HG02870 (cell line): Measurements from ENCODE around the gene CLDN7.
"Not testable (repeated sequence)": the region's sequence is repeated elsewhere in the genome, so short reads cannot be mapped to it uniquely, and the experiment has no call there.

Source experiments
- ATAC-seq: cut with Tn5 transposase; IDR thresholded peaks from one replicate; pipeline ENCODE4 v1.9.1; 2021; ENCODE audit warnings: mild to moderate bottlenecking, moderate library complexity; ENCODE audit not compliant: unreplicated experiment

Gene CLDN7

GRCh38 chr17:7256766-7257456, 5.4 kb downstream of the CLDN7 start:
- ATAC-seq, result no peak

- ATAC-seq, result no peak
These were observed 7.8 kb downstream of the CLDN7 start for GRCh38 chr17:7254511-7254910.

DNA sequence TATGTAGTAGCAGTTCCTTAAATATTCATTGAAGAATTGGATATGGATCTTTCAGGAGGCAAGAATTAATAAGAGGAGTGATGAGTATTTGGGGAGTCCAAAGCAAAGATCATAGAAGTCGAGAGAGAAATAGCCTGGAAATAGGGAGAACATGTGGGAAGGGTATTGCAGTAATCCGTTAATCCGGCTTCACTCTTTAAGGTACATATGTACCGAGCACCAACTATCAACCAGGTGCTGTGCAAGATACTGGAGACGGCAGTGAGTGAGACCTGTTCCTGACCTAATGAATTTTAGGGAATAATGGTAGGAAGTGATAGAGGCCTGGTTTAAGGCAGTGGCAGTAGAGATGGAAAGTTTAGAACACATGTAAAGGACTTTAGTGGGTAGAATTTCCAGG, 9.2 kb downstream of the CLDN7 start:
- ATAC-seq, result no peak

- peak; percentile 36 for ATAC-seq
These were observed 9.9 kb downstream of the CLDN7 start, which contains the start of gene ELP5 for GRCh38 chr17:7252176-7253043. Gene ELP5, plus strand, starts transcription at chr17:7252215. Its CDS starts 336 bp downstream, at chr17:7252551.

DNA sequence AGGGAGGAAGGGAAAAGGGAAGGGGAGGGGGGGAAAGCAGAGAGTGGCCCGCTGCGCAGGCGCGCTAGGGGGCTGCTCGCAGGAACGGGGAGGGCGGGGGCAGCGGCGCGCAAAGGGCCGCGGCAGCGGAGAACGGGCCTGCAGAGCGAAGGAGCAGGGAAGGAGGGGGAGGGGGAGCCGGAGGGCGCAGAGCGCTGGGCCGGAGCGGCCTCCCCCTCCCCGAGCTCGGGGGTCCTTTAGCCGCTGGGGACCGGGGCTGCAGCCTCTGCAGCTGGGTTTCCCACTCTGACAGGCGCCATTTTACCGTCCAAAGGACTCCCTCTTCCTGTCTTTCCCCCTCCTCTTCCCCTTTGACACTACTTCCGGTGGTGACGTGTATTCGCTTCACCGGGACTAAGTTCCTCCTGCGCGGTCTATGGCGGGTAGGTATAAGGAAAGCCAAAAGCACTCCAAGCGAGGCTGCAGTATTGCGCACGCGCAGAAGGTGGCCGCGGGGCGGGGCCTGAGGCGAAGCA, 10.6 kb downstream of the CLDN7 start, which contains the start of gene CTDNEP1:
CTDNEP1 (minus strand) TSS at position 74 of the 515 bp plus-strand sequence. CDS start 438 bp downstream, outside the sequence.
- peak; percentile 83 for ATAC-seq

DNA sequence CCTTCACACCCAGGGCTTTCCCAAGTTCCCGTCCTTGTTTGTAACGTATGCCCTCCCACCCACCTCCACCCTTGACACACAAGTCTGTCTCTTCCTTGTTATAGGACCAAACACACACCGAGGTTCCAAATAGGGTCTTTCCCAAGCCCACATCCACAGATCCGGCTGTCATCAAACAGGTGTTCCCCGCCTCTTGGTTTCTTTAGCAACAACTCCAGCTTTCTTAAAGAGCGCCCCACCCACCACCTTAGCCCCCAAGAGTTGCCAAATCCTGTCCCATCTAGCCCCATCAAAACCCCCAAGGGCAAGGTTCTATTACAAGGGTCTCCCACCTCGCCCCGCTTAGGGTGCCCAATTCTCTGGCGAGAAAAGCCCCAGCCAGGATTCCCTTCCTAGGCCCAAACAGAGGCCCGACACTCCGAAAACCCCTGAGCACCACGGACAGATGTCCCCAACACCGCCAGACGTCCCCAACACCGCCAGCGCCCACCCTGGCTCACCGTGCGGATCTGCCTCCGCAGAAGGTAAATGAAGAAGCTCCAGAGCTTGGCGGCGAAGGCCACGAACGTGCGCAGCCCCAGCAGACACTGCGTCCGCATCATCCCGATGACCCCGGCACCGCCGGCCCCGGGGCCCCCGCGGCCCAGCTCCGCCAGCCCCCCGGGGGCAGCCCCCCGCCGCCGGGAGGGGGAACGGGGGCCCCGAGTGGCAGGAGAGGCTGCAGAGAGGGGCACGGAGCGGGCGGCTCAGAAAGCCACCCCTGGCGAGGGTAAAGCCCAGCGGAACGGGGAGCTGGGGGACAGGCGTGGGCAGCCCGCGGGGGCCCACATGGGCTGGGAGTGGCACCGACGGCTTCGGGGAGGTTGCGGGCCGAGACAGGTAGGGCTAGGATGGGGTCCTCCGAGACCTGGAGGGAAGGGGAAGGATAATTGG, 11.3 kb downstream of the CLDN7 start:
- no peak for ATAC-seq

GRCh38 chr17:7249830-7250229, 12.4 kb downstream of the CLDN7 start:
- ATAC-seq, result no peak

GRCh38 chr17:7249214-7249613, 13.1 kb downstream of the CLDN7 start:
- ATAC-seq, result no peak

GRCh38 chr17:7248796-7249195, 13.5 kb downstream of the CLDN7 start:
- no peak for ATAC-seq

- ATAC-seq, result no peak
These were observed 15.5 kb downstream of the CLDN7 start for GRCh38 chr17:7246779-7247178.

DNA sequence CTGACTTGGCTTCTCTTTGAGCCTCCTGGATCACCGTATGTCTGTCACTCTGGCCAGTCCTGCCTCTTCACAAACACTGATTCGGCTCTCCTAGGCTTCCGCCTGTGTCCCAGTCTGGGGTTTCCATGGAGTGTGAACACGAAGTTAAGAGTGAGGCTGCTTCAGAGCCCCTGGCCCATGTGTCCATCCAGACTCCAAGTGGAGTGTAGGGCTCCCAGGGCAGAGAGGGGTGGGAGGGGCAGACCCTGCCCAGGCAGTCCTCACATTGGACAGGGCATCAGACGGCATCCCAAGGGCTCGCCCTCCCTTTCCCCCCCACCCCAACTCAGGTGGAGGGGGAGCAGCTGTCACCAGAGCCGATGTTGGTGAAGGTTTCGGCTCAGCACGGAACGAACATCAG, 18.4 kb downstream of the CLDN7 start:
- not testable (repeated sequence) for ATAC-seq

DNA sequence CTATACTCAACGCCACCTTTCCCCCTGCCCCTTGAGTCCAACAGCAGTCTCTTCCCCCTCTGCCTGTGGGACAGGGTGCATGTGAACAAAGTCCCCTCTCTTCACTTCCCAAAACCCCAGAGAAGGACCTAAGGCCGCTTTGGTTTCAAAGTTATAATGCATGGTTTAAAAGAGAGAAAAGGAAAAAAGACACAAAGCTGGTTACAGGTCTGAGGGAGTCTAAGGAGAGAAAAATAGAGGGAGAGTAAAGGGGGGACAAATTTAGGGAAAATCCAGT, 18.9 kb downstream of the CLDN7 start:
- no peak for ATAC-seq

- peak; percentile 30 for ATAC-seq
These were observed 19.4 kb downstream of the CLDN7 start for GRCh38 chr17:7242717-7243452.

GRCh38 chr17:7241783-7242716, 20.2 kb downstream of the CLDN7 start, which contains the start of gene GABARAP:
Gene GABARAP, minus strand, starts transcription at chr17:7242449. Its CDS starts 119 bp downstream, at chr17:7242330.
- ATAC-seq, result peak; percentile 25

GRCh38 chr17:7241090-7241733, 21.1 kb downstream of the CLDN7 start:
- ATAC-seq, result no peak

GRCh38 chr17:7240375-7240774, 21.9 kb downstream of the CLDN7 start:
- ATAC-seq, result no peak

DNA sequence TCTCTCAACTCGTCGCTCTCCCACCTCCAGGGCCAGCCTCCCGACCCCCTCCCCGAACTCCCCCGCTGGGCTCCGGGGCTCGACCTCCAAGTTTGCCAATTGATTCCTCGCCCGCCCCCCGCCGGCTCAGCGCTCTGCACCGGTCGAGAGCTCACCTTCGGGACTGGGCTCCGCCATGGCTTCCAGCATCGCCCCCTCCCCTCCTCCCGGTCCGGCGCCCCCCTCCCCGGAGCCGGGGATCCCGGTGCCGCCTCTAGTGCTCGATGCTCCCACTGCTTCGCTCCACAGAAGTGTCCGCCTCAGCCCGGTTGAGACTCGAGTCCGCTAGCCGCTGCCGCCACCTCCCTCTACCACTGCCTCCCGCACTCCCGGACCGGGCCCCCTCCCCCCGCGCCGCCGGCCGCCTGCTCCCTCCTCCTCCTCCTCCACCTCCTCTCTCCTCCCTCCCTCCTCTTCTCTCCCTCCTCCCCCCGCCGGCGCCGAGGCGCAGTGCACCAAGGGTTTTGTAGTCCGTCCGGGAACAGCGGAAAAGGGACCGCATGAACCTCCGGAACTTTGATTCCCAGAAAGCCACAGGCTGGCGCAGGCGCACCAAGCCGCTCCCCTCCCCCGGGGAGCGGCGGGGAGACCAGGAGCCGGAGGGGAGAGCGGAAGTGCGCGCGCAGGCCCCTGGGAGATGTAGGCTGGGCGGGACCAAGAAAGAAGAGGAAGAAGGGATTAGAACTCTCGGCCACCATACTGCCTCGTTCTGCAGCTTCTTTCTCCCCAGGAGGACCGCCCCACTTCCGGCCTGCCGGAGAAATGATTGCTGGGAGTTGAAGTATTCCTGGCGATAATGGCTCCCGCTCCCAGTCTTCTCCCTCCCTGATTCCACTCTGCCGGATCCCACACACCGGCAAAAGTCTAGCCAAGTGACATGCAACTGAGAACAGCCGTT, 22.9 kb downstream of the CLDN7 start, which contains the start of gene PHF23:
PHF23 (minus strand) TSS at position 367 of the 937 bp plus-strand sequence; CDS start at position 189, 178 bp downstream.
- peak; percentile 56 for ATAC-seq
